Dermis blood vessel endothelial cell (primary cell): ENCODE measurements around the gene FPR2. TPM values are rescaled to one million over a fixed set of nuclear protein-coding genes. Genes with fewer than 3 reads are reported as not detected.
"Not testable (repeated sequence)": the region's sequence is repeated elsewhere in the genome, so short reads cannot be mapped to it uniquely, and the experiment has no call there.

Source experiments
- DNase-seq: peaks from one replicate; pipeline ENCODE4 v3.0.0; 2010
- total RNA-seq: library from RNA; depleted of rRNA; stranded (reverse); fragments of >200 nt; gene quantifications from 2 replicates; pipeline ENCODE4 v1.2.3, GENCODE V29; 2014

FPR2 gene
- total RNA-seq, 1 donor from 2014 or later = not detected

- DNase-seq = no peak
These were observed 20.6 kb upstream of the FPR2 start for GRCh38 chr19:51740356-51740755.

- DNase-seq = no peak
These were observed 18.2 kb upstream of the FPR2 start for GRCh38 chr19:51742789-51743188.

GRCh38 chr19:51743405-51743804 lies 17.6 kb upstream of the FPR2 start:
- no peak for DNase-seq

GRCh38 chr19:51746731-51747130 lies 14.2 kb upstream of the FPR2 start:
- no peak for DNase-seq

GRCh38 chr19:51749979-51750378 lies 11.0 kb upstream of the FPR2 start:
- no peak for DNase-seq

GRCh38 chr19:51750400-51751094 lies 10.4 kb upstream of the FPR2 start:
- no peak for DNase-seq

GRCh38 chr19:51751655-51752054 lies 9.3 kb upstream of the FPR2 start, which contains the start of gene FPR1:
Gene FPR1, minus strand, starts transcription at chr19:51751878. Its CDS starts 4,884 bp downstream, at chr19:51746994.
- no peak for DNase-seq

- DNase-seq = no peak
These were observed 6.9 kb upstream of the FPR2 start for GRCh38 chr19:51754109-51754508.

GRCh38 chr19:51754770-51755169 lies 6.2 kb upstream of the FPR2 start:
- DNase-seq = no peak

- DNase-seq = no peak
These were observed 5.4 kb upstream of the FPR2 start for GRCh38 chr19:51755571-51755970.

GRCh38 chr19:51761696-51762095 lies 716 bp downstream of the FPR2 start:
- DNase-seq = no peak

- no peak for DNase-seq
These were observed 4.1 kb downstream of the FPR2 start for GRCh38 chr19:51765086-51765485.

- no peak for DNase-seq
These were observed 5.5 kb downstream of the FPR2 start for GRCh38 chr19:51766461-51766860.

- no peak for DNase-seq
These were observed 10.6 kb downstream of the FPR2 start for GRCh38 chr19:51771376-51772130.

GRCh38 chr19:51772977-51773376 lies 12.0 kb downstream of the FPR2 start:
- no peak for DNase-seq

GRCh38 chr19:51776561-51776960 lies 15.6 kb downstream of the FPR2 start:
- not testable (repeated sequence) for DNase-seq

- DNase-seq = peak; percentile 88
These were observed 16.8 kb downstream of the FPR2 start for GRCh38 chr19:51777570-51778462.

- no peak for DNase-seq
These were observed 18.2 kb downstream of the FPR2 start for GRCh38 chr19:51779181-51779580.

- DNase-seq = no peak
These were observed 18.7 kb downstream of the FPR2 start for GRCh38 chr19:51779703-51780102.

- DNase-seq = no peak
These were observed 19.3 kb downstream of the FPR2 start for GRCh38 chr19:51780270-51780669.

GRCh38 chr19:51781999-51782398 lies 21.0 kb downstream of the FPR2 start:
- DNase-seq = no peak

GRCh38 chr19:51783372-51783771 lies 22.4 kb downstream of the FPR2 start:
- DNase-seq = peak; percentile 13
